ENCODE data around the gene KRTAP15-1. TPM values are rescaled to one million over a fixed set of nuclear protein-coding genes. Genes with fewer than 3 reads are reported as not detected.

The KRTAP15-1 gene
- total and polyA plus RNA-seq, 2 of the 4 experiments (the other 2 are of a cell fraction), result not detected

- Histone ChIP-seq H2BK5ac (ENCODE audit: low read depth, low read length, poor library complexity, severe bottlenecking) (no peak overlapping the region), H3K79me1 (ENCODE audit: low read depth in 1 of 2, low read length in 2 of 2) (no peaks in the 10 kb centered on the region), H2AK9ac (replicated peaks; ENCODE audit: low read depth, low read length, poor library complexity) (no peak overlapping the region), H3K56ac (ENCODE audit: extremely low read depth, insufficient read depth, low read length) (no peak overlapping the region), H4K20me1 (ENCODE audit: insufficient read depth, low read length) (no peaks in the 10 kb centered on the region), H2BK120ac (ENCODE audit: low read depth, low read length) (no peak overlapping the region), H3K18ac (ENCODE audit: low read depth, low read length) (no peak overlapping the region), H4K5ac (ENCODE audit: low read depth, low read length) (no peak overlapping the region), H2BK20ac (ENCODE audit: low read depth, low read length) (no peak overlapping the region), H3K9ac (ENCODE audit: low read depth, low read length) (no peak overlapping the region), H2BK15ac (ENCODE audit: low read depth, low read length) (no peak overlapping the region), H3K9me1 (ENCODE audit: insufficient read depth, low read length) (no peaks in the 10 kb centered on the region), H4K8ac (ENCODE audit: low read depth in 2 of 2, low read length in 2 of 2) (no peak overlapping the region), H3K27me3 (ENCODE audit: control insufficient read depth, insufficient read depth, low read length) (no peaks in the 10 kb centered on the region), H3K23ac (ENCODE audit: low read depth, low read length) (no peak overlapping the region), H3K14ac (replicated peaks; ENCODE audit: low read depth, low read length) (no peak overlapping the region), H4K91ac (ENCODE audit: insufficient read depth, low read depth, low read length) (no peak overlapping the region), H3K36me3 (ENCODE audit: control insufficient read depth, insufficient read depth, low read length) (no peaks in the 10 kb centered on the region), H3K9me3 (ENCODE audit: control insufficient read depth, insufficient read depth, low read length) (peaks cover 23% of the 10 kb centered on the region), H2AK5ac (ENCODE audit: low read depth, low read length) (no peak overlapping the region), H2AFZ (replicated peaks; ENCODE audit: low read length, poor library complexity) (no peak overlapping the region), H3K4me1 (ENCODE audit: control insufficient read depth, insufficient read depth, low read length) (no peaks in the 10 kb centered on the region), H3K4ac (ENCODE audit: low read depth, low read length) (no peak overlapping the region), H3K4me2 (ENCODE audit: low read depth, low read length) (no peak overlapping the region), H3K27ac (ENCODE audit: insufficient read depth, low read length) (no peak overlapping the region), H3K4me3 (ENCODE audit: insufficient read depth, low read depth, low read length) (no peak overlapping the region)
- no peak for TF ChIP-seq POLR2A (IDR thresholded peaks at IDR 0.05; ENCODE audit: low read depth, low read length)
- TF ChIP-seq CEBPB (IDR thresholded peaks at IDR 0.05; ENCODE audit: low read depth, low read length), result no peak
- no peak for TF ChIP-seq MAFK (IDR thresholded peaks at IDR 0.05; ENCODE audit: low read depth, low read length)
- no peak for TF ChIP-seq BHLHE40 (IDR thresholded peaks at IDR 0.05; ENCODE audit: low read depth, low read length)
- no peak for TF ChIP-seq ELK1 (IDR thresholded peaks at IDR 0.05; ENCODE audit: borderline replicate concordance, low read depth, low read length)
- TF ChIP-seq RCOR1 (IDR thresholded peaks at IDR 0.05; ENCODE audit: insufficient replicate concordance, low read length), result no peak
- BruUV-seq (replicated peaks), result no TSS peak
- in situ Hi-C loops (cut with MboI; ENCODE audit: low sequenced_read_pairs) (no loop called here), intact Hi-C loops (cut with micrococcal nuclease) (no loop called here), dilution Hi-C loops (cut with HindIII; ENCODE audit: low sequenced_read_pairs, unreplicated experiment) (no loop called here)
- POLR2A ChIA-PET (ENCODE audit: unreplicated experiment), result no interaction called here
- CTCF ChIA-PET, result no interaction called here
- ATAC-seq (ENCODE audit: low read depth) (no peak), DNase-seq (no peak)
- WGBS, 2 experiments (ENCODE audit: extremely low coverage in 2 of 2, insufficient read length in 1 of 2), result 40% methylated on average over 1 of the region's 2 CpGs; no CpG with 5 or more reads in 1 of the 2 experiments
Measured at GRCh38 chr21:30482130-30482529, 42.1 kb downstream of the KRTAP15-1 start.

Measured in IMR-90 (cell line).